ENCODE measurements around the gene IGSF23. TPM values are rescaled to one million over a fixed set of nuclear protein-coding genes. Genes with fewer than 3 reads are reported as not detected.
"Not testable (repeated sequence)": the region's sequence is repeated elsewhere in the genome, so short reads cannot be mapped to it uniquely, and the experiment has no call there.

Gene IGSF23
- polyA plus RNA-seq, 1 donor from 2014 or later: not detected

GRCh38 chr19:44597131-44597491 lies 16.3 kb upstream of the IGSF23 start:
- Mint-ChIP-seq H3K27ac (no peak overlapping the region), H3K27me3 (peaks cover 11% of the 10 kb centered on the region), H3K4me1 (no peaks in the 10 kb centered on the region), H3K36me3 (peaks cover 1% of the 10 kb centered on the region), H3K4me3 (no peak overlapping the region), H3K9me3 (peaks cover 2 to 23% (median 14%) of the 10 kb centered on the region in 3 donors)

DNA sequence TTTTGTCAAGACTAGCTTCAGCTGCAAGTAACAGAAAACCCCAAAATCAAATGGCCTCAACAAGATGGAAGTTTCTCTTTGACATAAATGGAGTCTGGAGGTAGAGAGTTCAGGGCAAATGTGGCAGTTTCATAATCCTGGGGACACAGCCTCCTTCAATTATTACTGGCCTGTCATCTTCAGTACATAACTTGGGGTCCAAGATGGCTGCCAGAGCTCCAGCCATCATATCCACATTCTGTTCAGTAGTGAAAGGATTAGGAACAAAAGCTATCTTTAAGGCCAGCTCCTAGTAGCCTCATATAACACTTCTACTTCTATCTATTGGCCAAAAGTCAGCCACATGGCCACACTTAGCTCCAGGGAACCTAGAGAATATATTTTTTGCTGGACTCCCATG lies 15.0 kb upstream of the IGSF23 start:
- Mint-ChIP-seq H3K27me3 (peaks cover 11% of the 10 kb centered on the region), H3K4me1 (no peaks in the 10 kb centered on the region), H3K4me3 (no peak overlapping the region), H3K9me3 (peaks cover 2 to 25% (median 12%) of the 10 kb centered on the region in 3 donors), H3K27ac (peak overlapping the region in 2 of 3 donors; percentile 50 to 89), H3K36me3 (peaks cover 1% of the 10 kb centered on the region)

GRCh38 chr19:44598880-44599279 lies 14.5 kb upstream of the IGSF23 start:
- peak overlapping the region in 1 of 3 donors; percentile 89 for H3K27ac Mint-ChIP-seq
- no peaks in the 10 kb centered on the region for H3K4me1 Mint-ChIP-seq

DNA sequence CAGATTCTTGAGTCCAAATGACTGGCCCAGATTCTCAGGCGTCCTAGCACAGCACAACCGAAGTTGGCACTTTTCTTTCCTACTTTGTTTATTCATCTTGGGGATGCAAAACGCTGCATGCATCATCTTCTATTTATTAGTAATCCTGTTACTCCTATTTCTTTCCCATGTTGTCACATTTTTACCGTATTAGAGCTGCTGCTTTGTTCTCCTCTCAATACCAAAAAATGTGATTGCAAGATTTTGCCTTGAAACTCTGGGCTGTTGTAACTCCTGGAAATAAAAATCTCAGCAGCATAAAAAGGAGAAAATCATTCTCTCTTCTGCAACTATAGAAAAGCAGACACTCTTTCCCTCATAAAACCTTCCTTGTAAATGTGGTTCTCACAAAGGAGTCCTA lies 12.9 kb upstream of the IGSF23 start:
- H3K36me3 Mint-ChIP-seq: peaks cover 1% of the 10 kb centered on the region
- no peak overlapping the region for H3K4me3 Mint-ChIP-seq
- H3K4me1 Mint-ChIP-seq: no peaks in the 10 kb centered on the region
- H3K27me3 Mint-ChIP-seq: peaks cover 9% of the 10 kb centered on the region
- H3K9me3 Mint-ChIP-seq: peaks cover 2 to 24% (median 12%) of the 10 kb centered on the region in 3 donors
- H3K27ac Mint-ChIP-seq: no peak overlapping the region

More at GRCh38 chr19:44598880-44599279, 14.5 kb upstream of the IGSF23 start:
- Mint-ChIP-seq H3K36me3 (peaks cover 1% of the 10 kb centered on the region), H3K27me3 (peaks cover 11% of the 10 kb centered on the region), H3K4me3 (no peak overlapping the region), H3K9me3 (peaks cover 2 to 26% (median 12%) of the 10 kb centered on the region in 3 donors)

GRCh38 chr19:44602081-44602480 lies 11.3 kb upstream of the IGSF23 start:
- Mint-ChIP-seq H3K27ac (no peak overlapping the region), H3K36me3 (no peaks in the 10 kb centered on the region), H3K9me3 (peaks cover 0 to 16% (median 12%) of the 10 kb centered on the region in 3 donors), H3K27me3 (peaks cover 7% of the 10 kb centered on the region), H3K4me1 (peaks cover 3% of the 10 kb centered on the region in 3 donors), H3K4me3 (no peak overlapping the region)

- Mint-ChIP-seq H3K27me3 (peaks cover 3% of the 10 kb centered on the region), H3K27ac (no peak overlapping the region), H3K9me3 (peaks cover 0 to 17% (median 8%) of the 10 kb centered on the region in 3 donors), H3K36me3 (no peaks in the 10 kb centered on the region), H3K4me3 (no peak overlapping the region), H3K4me1 (peaks cover 4 to 6% (median 4%) of the 10 kb centered on the region in 3 donors)
These were observed 10.0 kb upstream of the IGSF23 start for GRCh38 chr19:44603201-44603945.

- peaks cover 4 to 6% (median 6%) of the 10 kb centered on the region in 3 donors for H3K4me1 Mint-ChIP-seq
- no peak overlapping the region for H3K4me3 Mint-ChIP-seq
- H3K27me3 Mint-ChIP-seq: peaks cover 6% of the 10 kb centered on the region
- peaks cover 0 to 20% (median 7%) of the 10 kb centered on the region in 3 donors for H3K9me3 Mint-ChIP-seq
- no peak overlapping the region for H3K27ac Mint-ChIP-seq
- H3K36me3 Mint-ChIP-seq: no peaks in the 10 kb centered on the region
These were observed 9.1 kb upstream of the IGSF23 start for GRCh38 chr19:44604241-44604640.

DNA sequence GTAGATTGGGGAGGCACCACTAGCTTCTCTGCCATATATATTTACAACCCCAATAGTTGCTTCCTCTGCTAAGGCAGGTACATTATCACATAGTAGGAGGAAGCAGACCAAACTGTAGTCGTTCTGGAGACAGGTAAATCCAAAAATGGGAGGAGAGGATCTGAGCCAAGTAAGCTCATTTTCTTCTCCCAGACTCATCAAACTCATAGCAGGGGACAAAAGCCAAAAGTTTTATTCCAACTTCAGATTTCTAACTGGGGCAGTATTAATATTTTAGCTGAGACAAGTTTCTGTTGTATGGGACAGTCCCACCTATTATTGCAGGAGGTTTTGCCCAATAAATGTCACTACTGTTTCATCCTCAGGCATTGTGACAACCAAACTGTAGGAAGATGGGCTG lies 7.8 kb upstream of the IGSF23 start:
- H3K9me3 Mint-ChIP-seq: peaks cover 0 to 19% (median 0%) of the 10 kb centered on the region in 3 donors
- H3K4me3 Mint-ChIP-seq: no peak overlapping the region

DNA sequence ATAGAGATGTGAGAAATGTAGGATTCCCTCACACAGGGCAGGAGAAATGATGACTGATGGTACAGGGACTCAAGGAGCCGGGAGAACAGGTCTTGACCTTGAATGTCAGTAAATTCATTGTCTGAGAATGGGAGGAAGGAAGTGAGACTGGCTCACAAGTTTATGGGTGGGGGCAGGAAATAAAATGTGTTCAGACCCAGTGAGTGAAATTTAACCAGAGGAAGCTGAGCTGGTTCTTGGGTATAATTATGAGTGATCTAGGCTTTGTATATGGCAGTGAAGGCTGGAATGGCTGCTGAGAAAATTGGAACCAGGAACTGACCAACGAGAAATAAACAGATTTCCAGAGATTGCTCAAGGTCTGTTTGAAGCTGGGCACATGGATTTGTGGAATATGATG lies 6.3 kb upstream of the IGSF23 start:
- no peak overlapping the region for H3K27ac Mint-ChIP-seq
- no peaks in the 10 kb centered on the region for H3K36me3 Mint-ChIP-seq
- peaks cover 4 to 7% (median 6%) of the 10 kb centered on the region in 3 donors for H3K4me1 Mint-ChIP-seq
- no peak overlapping the region for H3K4me3 Mint-ChIP-seq
- peaks cover 7% of the 10 kb centered on the region for H3K27me3 Mint-ChIP-seq
- peaks cover 0 to 18% (median 0%) of the 10 kb centered on the region in 3 donors for H3K9me3 Mint-ChIP-seq

More for the DNA sequence above, 7.8 kb upstream of the IGSF23 start:
- H3K27me3 Mint-ChIP-seq: peaks cover 5% of the 10 kb centered on the region
- H3K27ac Mint-ChIP-seq: no peak overlapping the region
- no peaks in the 10 kb centered on the region for H3K36me3 Mint-ChIP-seq
- peaks cover 4 to 7% (median 6%) of the 10 kb centered on the region in 3 donors for H3K4me1 Mint-ChIP-seq

- Mint-ChIP-seq H3K9me3 (peaks cover 0 to 17% (median 0%) of the 10 kb centered on the region in 3 donors), H3K27ac (no peak overlapping the region), H3K36me3 (no peaks in the 10 kb centered on the region), H3K4me1 (peaks cover 4 to 7% (median 6%) of the 10 kb centered on the region in 3 donors), H3K4me3 (peak overlapping the region in 1 of 4 donors; percentile 9), H3K27me3 (peaks cover 7% of the 10 kb centered on the region)
These were observed 5.4 kb upstream of the IGSF23 start for GRCh38 chr19:44607917-44608316.

GRCh38 chr19:44608391-44608821 lies 5.0 kb upstream of the IGSF23 start:
- peaks cover 0 to 16% (median 0%) of the 10 kb centered on the region in 3 donors for H3K9me3 Mint-ChIP-seq
- H3K4me3 Mint-ChIP-seq: no peak overlapping the region
- no peak overlapping the region for H3K27ac Mint-ChIP-seq
- H3K36me3 Mint-ChIP-seq: no peaks in the 10 kb centered on the region
- peaks cover 7% of the 10 kb centered on the region for H3K27me3 Mint-ChIP-seq
- H3K4me1 Mint-ChIP-seq: peaks cover 4 to 7% (median 6%) of the 10 kb centered on the region in 3 donors

- H3K27ac Mint-ChIP-seq: no peak overlapping the region
- no peaks in the 10 kb centered on the region for H3K36me3 Mint-ChIP-seq
- peak overlapping the region in 1 of 4 donors; percentile 79 for H3K4me3 Mint-ChIP-seq
- peaks cover 7% of the 10 kb centered on the region for H3K27me3 Mint-ChIP-seq
- H3K9me3 Mint-ChIP-seq: peaks cover 0 to 15% (median 0%) of the 10 kb centered on the region in 3 donors
- peaks cover 4 to 7% (median 6%) of the 10 kb centered on the region in 3 donors for H3K4me1 Mint-ChIP-seq
These were observed 4.1 kb upstream of the IGSF23 start for GRCh38 chr19:44609219-44609618.

GRCh38 chr19:44610497-44610896 lies 2.9 kb upstream of the IGSF23 start:
- H3K9me3 Mint-ChIP-seq: peaks cover 0 to 14% (median 0%) of the 10 kb centered on the region in 3 donors
- not testable (repeated sequence) for H3K27me3 Mint-ChIP-seq, H3K36me3 Mint-ChIP-seq, H3K27ac Mint-ChIP-seq, H3K4me3 Mint-ChIP-seq, H3K4me1 Mint-ChIP-seq

GRCh38 chr19:44611812-44612295 lies 1.5 kb upstream of the IGSF23 start:
- Mint-ChIP-seq H3K9me3 (peaks cover 0 to 14% (median 0%) of the 10 kb centered on the region in 3 donors), H3K27me3 (peaks cover 7% of the 10 kb centered on the region), H3K27ac (no peak overlapping the region), H3K36me3 (no peaks in the 10 kb centered on the region), H3K4me3 (peak overlapping the region in 1 of 4 donors; percentile 9), H3K4me1 (peaks cover 3 to 7% (median 6%) of the 10 kb centered on the region in 3 donors)

DNA sequence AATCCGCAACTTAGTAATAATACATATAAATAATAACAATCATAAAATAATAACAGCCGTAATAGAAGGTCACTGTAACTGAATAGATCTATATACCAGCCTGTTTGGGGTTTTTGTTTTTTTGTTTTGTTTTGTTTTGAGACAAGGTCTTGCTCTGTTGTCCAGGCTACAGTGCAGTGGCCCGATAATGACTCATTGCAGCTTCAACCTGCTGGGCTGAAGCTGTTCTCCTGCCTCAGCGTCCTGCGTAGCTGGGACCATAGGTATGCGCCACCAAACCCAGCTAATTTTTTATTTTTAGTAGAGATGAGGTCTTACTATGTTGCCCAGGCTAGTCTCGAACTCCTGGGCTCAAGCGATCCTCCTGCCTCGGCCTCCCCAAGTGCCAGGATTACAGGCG lies 950 bp downstream of the IGSF23 start:
- no peak overlapping the region for H3K4me3 Mint-ChIP-seq
- no peaks in the 10 kb centered on the region for H3K36me3 Mint-ChIP-seq
- peaks cover 0 to 5% (median 0%) of the 10 kb centered on the region in 3 donors for H3K9me3 Mint-ChIP-seq
- H3K27ac Mint-ChIP-seq: no peak overlapping the region
- peaks cover 0 to under 1% (median 0%) of the 10 kb centered on the region in 3 donors for H3K4me1 Mint-ChIP-seq
- peaks cover 4% of the 10 kb centered on the region for H3K27me3 Mint-ChIP-seq
